K562 (cell line): ENCODE results near the gene STK16. TPM values are rescaled to one million over a fixed set of nuclear protein-coding genes. Genes with fewer than 3 reads are reported as not detected.

Experiments
- COPS2 ChIP-seq: fragments of 450-650 bp; conservative IDR thresholded peaks from 2 replicates; pipeline ENCODE4 v1.6.1; 2016; ENCODE audit warnings: mild to moderate bottlenecking, moderate library complexity
- GABPB1 ChIP-seq: sonication (generic); formaldehyde crosslinking; IDR thresholded peaks from 2 replicates; pipeline ENCODE4 v1.8.0; 2022; ENCODE audit warnings: mild to moderate bottlenecking, missing genetic modification reagents
- L3MBTL2 ChIP-seq: fragments of 450-650 bp; IDR thresholded peaks from 2 replicates; pipeline ENCODE4 v1.6.1; 2016; ENCODE audit warnings: mild to moderate bottlenecking, moderate library complexity
- MCM7 ChIP-seq, 2 experiments: fragments of 450-650 bp; IDR thresholded peaks; 2 replicates each; pipeline ENCODE4 v1.6.1; 2016 to 2018
- U2AF2 ChIP-seq: fragments of 200-400 bp; formaldehyde crosslinking; optimal IDR thresholded peaks from 2 replicates; pipeline ENCODE3; 2017; ENCODE audit warnings: low read depth, mild to moderate bottlenecking, low read length
- polyA plus RNA-seq, 8 experiments: library from polyadenylated mRNA; depleted of rRNA in 4 of 8; stranded (reverse) in 5 of 8; unstranded in 3 of 8; fragments of >200 nt; fragmentation: Nextera tagmentation in 2 of 8; fragmentation: Illumina TruSeq in 1 of 8; extraction: Ambion mirVana in 2 of 8; extraction: Trizol in 1 of 8; gene quantifications; 2 replicates each; pipeline versions ENCODE4 v1.2.1 to v1.2.3, GENCODE V29; 2011 to 2014; ENCODE audit warnings: inconsistent platforms in 1 of 8, missing spikeins in 1 of 8
- total RNA-seq, 7 experiments: library from RNA; depleted of rRNA in 6 of 7; stranded (reverse); fragments of >200 nt in 6 of 7; fragmentation: Illumina TruSeq in 2 of 7; extraction: Trizol in 2 of 7; gene quantifications; 2 replicates each; pipeline versions ENCODE4 v1.2.1 to v1.2.3, GENCODE V29; 2011 to 2021; ENCODE audit warnings: low replicate concordance in 1 of 7
- TF ChIP-seq, protein P1 (sequence below), 2 experiments: fragments of 450-650 bp; IDR thresholded peaks; 2 replicates each; pipeline ENCODE4 v1.6.1; 2018; ENCODE audit warnings: mild to moderate bottlenecking in 2 of 2, low read depth in 1 of 2; ENCODE audit not compliant: partially characterized antibody in 2 of 2
- TF ChIP-seq, protein P2 (sequence below): sonication (generic); formaldehyde crosslinking; IDR thresholded peaks from 2 replicates; pipeline ENCODE4 v1.8.0; 2023; ENCODE audit warnings: missing genetic modification reagents, mild to moderate bottlenecking, borderline replicate concordance
- TF ChIP-seq, protein P3 (sequence below): fragments of 450-650 bp; IDR thresholded peaks from 2 replicates; pipeline ENCODE4 v1.6.1; 2017; ENCODE audit warnings: mild to moderate bottlenecking, moderate library complexity

Gene STK16
- total and polyA plus RNA-seq, 9 of the 15 experiments (the other 6 are each of a cell fraction or from before 2014, with no cell fraction given), result 5.4 to 36.2 (median 17.8) TPM

DNA sequence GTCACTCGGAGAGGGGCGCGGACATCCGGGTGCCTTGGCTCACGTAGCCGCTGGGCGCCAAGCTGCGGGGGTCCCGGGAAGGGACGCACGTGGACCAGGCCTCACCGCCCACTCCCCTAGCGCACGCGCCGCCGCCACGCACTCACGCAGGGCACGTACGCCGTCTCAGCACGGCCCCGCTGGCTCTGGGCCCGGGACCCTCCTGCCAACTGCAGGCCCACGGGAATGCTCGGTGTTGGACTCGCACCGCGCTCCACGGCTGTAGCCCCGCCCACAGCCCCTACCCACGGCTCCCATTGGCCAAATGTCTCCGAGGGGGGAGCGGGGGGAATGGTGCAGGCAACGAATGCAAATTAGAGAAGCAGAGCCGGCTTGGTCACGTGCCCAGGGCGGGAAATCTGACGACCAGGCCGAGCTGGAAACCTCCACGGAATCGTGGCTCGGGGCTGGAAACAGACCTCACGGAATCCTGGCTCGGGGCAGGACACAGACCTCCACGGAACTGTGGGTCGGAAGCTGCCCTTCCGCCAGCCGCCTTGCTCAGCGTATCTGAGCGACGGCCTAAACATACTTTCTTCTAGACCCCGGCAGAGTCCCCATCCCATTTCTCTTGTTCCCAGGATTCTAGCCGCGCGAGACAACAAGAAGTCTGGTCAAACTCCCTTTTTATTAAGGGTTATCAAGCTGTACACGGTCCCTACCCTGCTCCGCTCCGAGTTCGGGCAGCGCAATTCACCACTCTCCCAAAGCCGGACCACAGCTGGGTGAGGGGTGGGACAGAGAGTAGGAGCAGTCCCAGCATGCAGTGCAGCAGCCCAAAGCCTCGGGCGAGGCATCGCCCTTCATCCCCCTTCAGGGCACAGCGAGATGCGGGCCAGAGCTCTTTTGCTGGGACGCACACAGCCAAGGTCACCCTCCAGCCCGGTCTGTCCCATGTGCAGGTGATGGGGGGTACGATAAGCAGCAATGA is 26.3 kb upstream of the STK16 start, which contains the start of gene ABCB6 (continued):
- TF ChIP-seq, protein P1, sequence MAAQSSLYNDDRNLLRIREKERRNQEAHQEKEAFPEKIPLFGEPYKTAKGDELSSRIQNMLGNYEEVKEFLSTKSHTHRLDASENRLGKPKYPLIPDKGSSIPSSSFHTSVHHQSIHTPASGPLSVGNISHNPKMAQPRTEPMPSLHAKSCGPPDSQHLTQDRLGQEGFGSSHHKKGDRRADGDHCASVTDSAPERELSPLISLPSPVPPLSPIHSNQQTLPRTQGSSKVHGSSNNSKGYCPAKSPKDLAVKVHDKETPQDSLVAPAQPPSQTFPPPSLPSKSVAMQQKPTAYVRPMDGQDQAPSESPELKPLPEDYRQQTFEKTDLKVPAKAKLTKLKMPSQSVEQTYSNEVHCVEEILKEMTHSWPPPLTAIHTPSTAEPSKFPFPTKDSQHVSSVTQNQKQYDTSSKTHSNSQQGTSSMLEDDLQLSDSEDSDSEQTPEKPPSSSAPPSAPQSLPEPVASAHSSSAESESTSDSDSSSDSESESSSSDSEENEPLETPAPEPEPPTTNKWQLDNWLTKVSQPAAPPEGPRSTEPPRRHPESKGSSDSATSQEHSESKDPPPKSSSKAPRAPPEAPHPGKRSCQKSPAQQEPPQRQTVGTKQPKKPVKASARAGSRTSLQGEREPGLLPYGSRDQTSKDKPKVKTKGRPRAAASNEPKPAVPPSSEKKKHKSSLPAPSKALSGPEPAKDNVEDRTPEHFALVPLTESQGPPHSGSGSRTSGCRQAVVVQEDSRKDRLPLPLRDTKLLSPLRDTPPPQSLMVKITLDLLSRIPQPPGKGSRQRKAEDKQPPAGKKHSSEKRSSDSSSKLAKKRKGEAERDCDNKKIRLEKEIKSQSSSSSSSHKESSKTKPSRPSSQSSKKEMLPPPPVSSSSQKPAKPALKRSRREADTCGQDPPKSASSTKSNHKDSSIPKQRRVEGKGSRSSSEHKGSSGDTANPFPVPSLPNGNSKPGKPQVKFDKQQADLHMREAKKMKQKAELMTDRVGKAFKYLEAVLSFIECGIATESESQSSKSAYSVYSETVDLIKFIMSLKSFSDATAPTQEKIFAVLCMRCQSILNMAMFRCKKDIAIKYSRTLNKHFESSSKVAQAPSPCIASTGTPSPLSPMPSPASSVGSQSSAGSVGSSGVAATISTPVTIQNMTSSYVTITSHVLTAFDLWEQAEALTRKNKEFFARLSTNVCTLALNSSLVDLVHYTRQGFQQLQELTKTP (IDR thresholded peaks at IDR 0.05; ENCODE audit: low read depth in 1 of 2, partially characterized antibody in 2 of 2), result no peak
- TF ChIP-seq MCM7 (IDR thresholded peaks at IDR 0.05) (no peak), COPS2 (no peak), GABPB1 (CRISPR knock-in tag) (peak; percentile 55), L3MBTL2 (peak; percentile 97), U2AF2 (no peak)
- TF ChIP-seq, protein P2, sequence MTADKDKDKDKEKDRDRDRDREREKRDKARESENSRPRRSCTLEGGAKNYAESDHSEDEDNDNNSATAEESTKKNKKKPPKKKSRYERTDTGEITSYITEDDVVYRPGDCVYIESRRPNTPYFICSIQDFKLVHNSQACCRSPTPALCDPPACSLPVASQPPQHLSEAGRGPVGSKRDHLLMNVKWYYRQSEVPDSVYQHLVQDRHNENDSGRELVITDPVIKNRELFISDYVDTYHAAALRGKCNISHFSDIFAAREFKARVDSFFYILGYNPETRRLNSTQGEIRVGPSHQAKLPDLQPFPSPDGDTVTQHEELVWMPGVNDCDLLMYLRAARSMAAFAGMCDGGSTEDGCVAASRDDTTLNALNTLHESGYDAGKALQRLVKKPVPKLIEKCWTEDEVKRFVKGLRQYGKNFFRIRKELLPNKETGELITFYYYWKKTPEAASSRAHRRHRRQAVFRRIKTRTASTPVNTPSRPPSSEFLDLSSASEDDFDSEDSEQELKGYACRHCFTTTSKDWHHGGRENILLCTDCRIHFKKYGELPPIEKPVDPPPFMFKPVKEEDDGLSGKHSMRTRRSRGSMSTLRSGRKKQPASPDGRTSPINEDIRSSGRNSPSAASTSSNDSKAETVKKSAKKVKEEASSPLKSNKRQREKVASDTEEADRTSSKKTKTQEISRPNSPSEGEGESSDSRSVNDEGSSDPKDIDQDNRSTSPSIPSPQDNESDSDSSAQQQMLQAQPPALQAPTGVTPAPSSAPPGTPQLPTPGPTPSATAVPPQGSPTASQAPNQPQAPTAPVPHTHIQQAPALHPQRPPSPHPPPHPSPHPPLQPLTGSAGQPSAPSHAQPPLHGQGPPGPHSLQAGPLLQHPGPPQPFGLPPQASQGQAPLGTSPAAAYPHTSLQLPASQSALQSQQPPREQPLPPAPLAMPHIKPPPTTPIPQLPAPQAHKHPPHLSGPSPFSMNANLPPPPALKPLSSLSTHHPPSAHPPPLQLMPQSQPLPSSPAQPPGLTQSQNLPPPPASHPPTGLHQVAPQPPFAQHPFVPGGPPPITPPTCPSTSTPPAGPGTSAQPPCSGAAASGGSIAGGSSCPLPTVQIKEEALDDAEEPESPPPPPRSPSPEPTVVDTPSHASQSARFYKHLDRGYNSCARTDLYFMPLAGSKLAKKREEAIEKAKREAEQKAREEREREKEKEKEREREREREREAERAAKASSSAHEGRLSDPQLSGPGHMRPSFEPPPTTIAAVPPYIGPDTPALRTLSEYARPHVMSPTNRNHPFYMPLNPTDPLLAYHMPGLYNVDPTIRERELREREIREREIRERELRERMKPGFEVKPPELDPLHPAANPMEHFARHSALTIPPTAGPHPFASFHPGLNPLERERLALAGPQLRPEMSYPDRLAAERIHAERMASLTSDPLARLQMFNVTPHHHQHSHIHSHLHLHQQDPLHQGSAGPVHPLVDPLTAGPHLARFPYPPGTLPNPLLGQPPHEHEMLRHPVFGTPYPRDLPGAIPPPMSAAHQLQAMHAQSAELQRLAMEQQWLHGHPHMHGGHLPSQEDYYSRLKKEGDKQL (CRISPR knock-in tag), result no peak
- TF ChIP-seq, protein P3, sequence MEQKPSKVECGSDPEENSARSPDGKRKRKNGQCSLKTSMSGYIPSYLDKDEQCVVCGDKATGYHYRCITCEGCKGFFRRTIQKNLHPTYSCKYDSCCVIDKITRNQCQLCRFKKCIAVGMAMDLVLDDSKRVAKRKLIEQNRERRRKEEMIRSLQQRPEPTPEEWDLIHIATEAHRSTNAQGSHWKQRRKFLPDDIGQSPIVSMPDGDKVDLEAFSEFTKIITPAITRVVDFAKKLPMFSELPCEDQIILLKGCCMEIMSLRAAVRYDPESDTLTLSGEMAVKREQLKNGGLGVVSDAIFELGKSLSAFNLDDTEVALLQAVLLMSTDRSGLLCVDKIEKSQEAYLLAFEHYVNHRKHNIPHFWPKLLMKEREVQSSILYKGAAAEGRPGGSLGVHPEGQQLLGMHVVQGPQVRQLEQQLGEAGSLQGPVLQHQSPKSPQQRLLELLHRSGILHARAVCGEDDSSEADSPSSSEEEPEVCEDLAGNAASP, result no peak
